T-helper 22 cell (primary cell): ENCODE results near the gene TUT1.
"Not testable (repeated sequence)": the region's sequence is repeated elsewhere in the genome, so short reads cannot be mapped to it uniquely, and the experiment has no call there.

Experiments used
- DNase-seq: peaks from one replicate; pipeline ENCODE4 v3.0.0-alpha.2; 2020; ENCODE audit warnings: low read depth

The TUT1 gene

GRCh38 chr11:62591448-62592145 is at the start of gene TUT1:
Gene TUT1 (minus strand): TSS chr11:62591523. CDS start chr11:62591485, 38 bp downstream.
- peak; percentile 95 for DNase-seq

- DNase-seq, result no peak
These were observed 41.2 kb upstream of the TUT1 start for GRCh38 chr11:62632492-62632891.

GRCh38 chr11:62627713-62628112 is 36.4 kb upstream of the TUT1 start:
- no peak for DNase-seq

- no peak for DNase-seq
These were observed 31.3 kb upstream of the TUT1 start for GRCh38 chr11:62622476-62623089.

- peak; percentile 97 for DNase-seq
These were observed 30.5 kb upstream of the TUT1 start, which contains the start of gene B3GAT3 for GRCh38 chr11:62621567-62622470. Gene B3GAT3 (minus strand): TSS chr11:62621986. CDS start chr11:62621947, 39 bp downstream.

GRCh38 chr11:62621027-62621566 is 29.8 kb upstream of the TUT1 start:
- DNase-seq, result no peak

- DNase-seq, result not testable (repeated sequence)
These were observed 25.6 kb upstream of the TUT1 start for GRCh38 chr11:62616957-62617356.

GRCh38 chr11:62615521-62615920 is 24.2 kb upstream of the TUT1 start:
- DNase-seq, result no peak

GRCh38 chr11:62614275-62614674 is 23.0 kb upstream of the TUT1 start:
- no peak for DNase-seq

GRCh38 chr11:62613291-62613778 is 22.0 kb upstream of the TUT1 start:
- DNase-seq, result no peak

- DNase-seq, result peak; percentile 79
These were observed 21.3 kb upstream of the TUT1 start, which contains the start of the genes EML3 and ROM1 for GRCh38 chr11:62612366-62613290. Gene EML3 (minus strand): TSS chr11:62612775. CDS start chr11:62612457, 318 bp downstream. Gene ROM1 (plus strand): TSS chr11:62613257. CDS start chr11:62613282, 25 bp downstream.

GRCh38 chr11:62611705-62612365 is 20.5 kb upstream of the TUT1 start:
- peak; percentile 23 for DNase-seq

- DNase-seq, result no peak
These were observed 19.7 kb upstream of the TUT1 start for GRCh38 chr11:62610814-62611704.

GRCh38 chr11:62610403-62610802 is 19.1 kb upstream of the TUT1 start:
- DNase-seq, result no peak

- no peak for DNase-seq
These were observed 17.5 kb upstream of the TUT1 start for GRCh38 chr11:62608776-62609175.

GRCh38 chr11:62607714-62608113 is 16.4 kb upstream of the TUT1 start:
- no peak for DNase-seq

- no peak for DNase-seq
These were observed 14.6 kb upstream of the TUT1 start for GRCh38 chr11:62605902-62606301.

GRCh38 chr11:62605467-62605866 is 14.1 kb upstream of the TUT1 start:
- DNase-seq, result no peak

GRCh38 chr11:62604460-62605120 is 13.3 kb upstream of the TUT1 start:
- no peak for DNase-seq
